HG03135 (cell line): ENCODE results near the gene ERF.

Experiments used
- ATAC-seq: cut with Tn5 transposase; IDR thresholded peaks from one replicate; pipeline ENCODE4 v1.9.1; 2021; ENCODE audit warnings: mild to moderate bottlenecking, moderate library complexity; ENCODE audit not compliant: unreplicated experiment

ERF gene

GRCh38 chr19:42244347-42245220 lies 10.3 kb downstream of the ERF start:
- peak; percentile 39 for ATAC-seq

DNA sequence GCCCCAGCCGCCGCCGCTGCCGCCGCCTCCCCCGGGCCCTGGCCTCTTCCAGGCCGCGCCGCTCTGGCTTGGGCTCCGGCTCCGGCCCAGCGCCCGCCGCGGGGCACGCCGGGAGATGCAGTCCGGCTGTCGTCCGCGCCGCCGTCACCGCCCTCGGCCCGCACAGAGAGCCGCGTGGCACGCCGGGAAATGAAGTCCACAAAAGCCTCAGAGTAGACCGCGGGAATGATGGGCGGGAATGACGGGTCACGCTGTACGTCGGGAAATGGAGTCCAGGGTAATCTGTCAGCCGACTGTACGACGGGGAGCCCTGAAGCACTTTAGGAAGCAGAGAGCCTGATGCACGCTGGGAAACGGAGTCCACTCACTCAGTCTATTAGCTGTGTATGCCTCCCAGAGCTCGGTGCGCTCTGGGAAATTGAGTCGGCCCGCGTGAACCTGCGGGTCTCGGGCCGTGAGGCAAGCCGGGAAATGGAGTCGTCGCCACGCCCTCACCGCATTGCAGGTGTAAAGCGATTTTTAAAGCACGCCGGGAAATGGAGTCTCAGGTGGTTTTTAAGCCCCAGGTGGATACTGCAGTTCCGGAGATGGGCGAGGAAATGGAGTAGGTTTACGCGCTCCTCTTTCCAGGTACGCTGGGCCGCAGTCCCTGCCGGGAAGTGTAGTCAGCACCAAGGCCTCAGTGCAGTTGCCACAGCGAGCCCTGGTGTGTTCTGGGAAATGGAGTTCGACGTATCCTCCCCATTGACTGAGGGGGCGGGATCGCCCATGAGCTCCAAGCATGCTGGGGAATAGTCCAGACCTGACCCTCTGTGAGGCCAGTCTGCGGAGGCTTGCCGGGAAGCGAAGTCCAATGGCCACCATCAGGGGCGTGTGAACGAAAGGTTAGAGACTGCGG lies 12.2 kb downstream of the ERF start, which contains the start of gene GSK3A:
Gene GSK3A, minus strand, starts transcription at position 91 of the 898 bp plus-strand sequence. CDS start 137 bp downstream, outside the sequence.
- peak; percentile 64 for ATAC-seq

DNA sequence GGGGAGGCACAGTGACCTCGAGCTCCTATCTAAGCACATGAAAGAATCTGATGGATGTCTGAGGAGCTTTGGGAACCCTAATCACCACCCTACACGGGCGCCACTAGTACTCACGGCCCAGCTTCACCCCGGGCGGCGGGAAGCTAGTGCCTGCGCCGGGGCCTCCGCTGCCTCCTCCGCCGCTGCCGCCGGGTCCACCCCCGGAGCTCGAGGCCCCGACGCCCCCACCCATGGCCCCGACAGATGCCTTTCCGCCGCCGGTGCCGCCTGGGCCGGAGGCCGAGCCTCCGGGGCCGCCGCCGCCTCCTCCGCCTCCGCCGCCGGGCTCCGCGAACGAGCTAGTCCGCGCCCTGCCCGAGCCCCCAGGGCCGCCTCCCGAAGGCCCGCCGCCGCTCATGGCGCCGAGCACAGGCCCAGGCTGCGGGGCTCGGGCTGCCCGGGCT lies 12.8 kb downstream of the ERF start:
- no peak for ATAC-seq

GRCh38 chr19:42241279-42241678 lies 13.6 kb downstream of the ERF start:
- ATAC-seq: no peak

DNA sequence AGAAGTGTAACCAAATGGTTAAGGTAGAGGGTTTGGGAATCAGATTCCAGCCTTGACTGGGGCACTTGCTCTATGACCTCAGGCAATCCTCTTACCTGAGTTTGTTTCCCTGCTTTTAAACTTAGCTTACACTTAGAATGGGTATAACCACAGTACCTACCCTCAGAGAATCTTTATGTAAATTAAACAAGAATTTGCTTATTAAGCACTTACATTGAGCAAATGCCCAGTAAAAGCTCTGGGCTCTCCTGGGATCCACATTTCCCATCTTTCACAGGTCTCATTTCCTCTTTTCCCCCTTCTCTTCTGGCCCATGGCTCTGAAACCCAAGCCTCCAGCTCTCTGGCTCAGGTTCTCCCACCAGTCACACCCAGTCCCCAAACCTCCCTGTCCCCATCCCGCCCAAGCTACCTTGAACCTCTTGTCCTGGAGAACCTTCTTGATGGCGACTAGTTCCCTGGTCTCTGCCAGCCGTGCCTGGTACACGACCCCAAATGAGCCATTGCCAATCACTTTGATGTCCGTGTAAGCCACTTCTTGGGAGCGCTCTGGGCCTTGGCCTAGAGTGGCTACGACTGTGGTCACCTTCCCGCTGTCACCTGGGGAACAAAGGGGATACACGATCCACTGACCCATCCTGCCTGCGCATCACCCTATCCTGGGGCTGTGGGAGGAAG lies 15.2 kb downstream of the ERF start:
- no peak for ATAC-seq

DNA sequence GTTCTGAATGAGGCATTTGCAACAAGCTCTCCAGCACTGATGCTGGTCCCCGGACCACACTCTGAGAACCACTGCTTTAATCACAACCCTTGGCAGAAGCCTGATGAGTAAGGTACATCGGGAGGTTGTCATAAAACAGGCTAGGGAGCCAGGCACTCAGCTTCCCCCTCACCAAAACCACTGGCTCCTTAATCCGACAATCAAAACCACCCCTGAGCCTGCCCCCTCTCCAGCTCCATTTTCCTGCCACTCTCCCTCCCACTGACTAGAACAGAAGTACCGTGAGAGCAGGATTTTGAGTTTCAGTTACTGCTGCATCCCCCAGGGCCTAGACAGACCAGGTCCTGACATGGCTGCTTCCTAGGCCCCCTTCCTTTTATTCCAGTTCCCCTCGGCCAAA lies 19.7 kb downstream of the ERF start:
- no peak for ATAC-seq

DNA sequence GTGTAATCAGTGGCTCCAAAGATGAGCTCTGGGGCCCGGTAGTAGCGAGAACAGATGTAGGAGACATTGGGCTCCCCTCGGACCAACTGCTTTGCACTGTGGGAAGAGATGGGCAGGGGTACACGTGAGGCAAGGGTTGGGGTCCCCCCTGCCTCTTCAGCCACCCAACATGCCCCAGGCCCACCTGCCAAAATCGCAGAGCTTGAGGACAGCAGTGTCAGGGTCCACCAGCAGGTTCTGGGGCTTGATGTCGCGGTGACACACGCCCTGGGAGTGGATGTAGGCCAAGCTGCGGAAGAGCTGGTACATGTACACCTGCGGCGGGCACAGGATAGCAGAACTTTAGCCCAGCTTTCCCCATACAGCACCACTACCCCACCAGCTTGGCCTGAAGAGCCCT lies 20.6 kb downstream of the ERF start:
- ATAC-seq: no peak

GRCh38 chr19:42233678-42234292 lies 21.1 kb downstream of the ERF start:
- no peak for ATAC-seq

DNA sequence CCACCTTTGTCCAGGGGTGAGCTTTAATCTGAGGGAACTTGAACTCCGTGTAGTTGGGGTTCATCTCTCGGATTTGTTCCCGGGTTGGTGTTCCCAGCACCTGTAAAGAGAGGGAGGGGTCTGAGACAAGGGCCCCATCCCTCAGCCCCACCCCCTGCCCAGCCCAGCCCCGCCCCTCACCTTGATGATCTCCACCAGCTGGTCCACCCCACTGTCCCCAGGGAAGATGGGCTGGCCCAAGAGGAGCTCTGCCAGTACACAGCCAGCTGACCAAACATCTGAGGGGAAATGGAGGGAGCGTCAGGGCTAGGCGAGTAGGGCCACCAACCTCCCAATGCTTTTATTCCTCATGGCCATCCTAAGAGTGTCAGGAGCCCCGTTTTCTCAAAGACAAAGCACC lies 21.8 kb downstream of the ERF start:
- no peak for ATAC-seq

- no peak for ATAC-seq
Measured at GRCh38 chr19:42232435-42232834, 22.5 kb downstream of the ERF start.

GRCh38 chr19:42230571-42230970 lies 24.4 kb downstream of the ERF start:
- ATAC-seq: no peak

DNA sequence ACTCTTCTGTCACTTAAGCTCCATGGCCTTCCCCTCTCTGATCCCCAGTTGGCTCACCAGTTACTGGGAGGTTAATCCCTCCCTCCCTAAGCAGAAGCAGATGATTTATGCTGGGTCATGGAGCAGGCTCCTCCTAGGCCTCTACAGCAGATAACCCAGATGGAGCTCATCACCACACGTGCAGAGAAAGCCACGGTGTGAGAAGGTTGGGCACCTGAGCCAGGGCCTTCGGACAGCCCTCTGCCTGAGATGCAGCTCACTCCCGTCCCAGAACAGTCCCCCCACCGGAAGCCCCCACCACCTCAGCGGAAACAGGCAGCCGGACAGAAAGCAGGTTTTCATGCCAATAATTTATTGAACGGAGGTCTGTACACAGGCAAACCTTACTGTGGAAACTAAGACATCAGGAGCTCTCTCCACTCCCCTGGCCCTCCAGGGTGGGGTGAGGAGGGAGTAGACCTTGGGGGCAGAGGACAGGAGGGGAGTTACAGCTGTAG lies 25.0 kb downstream of the ERF start:
- no peak for ATAC-seq

- ATAC-seq: no peak
Measured at GRCh38 chr19:42229301-42229854, 25.6 kb downstream of the ERF start.

DNA sequence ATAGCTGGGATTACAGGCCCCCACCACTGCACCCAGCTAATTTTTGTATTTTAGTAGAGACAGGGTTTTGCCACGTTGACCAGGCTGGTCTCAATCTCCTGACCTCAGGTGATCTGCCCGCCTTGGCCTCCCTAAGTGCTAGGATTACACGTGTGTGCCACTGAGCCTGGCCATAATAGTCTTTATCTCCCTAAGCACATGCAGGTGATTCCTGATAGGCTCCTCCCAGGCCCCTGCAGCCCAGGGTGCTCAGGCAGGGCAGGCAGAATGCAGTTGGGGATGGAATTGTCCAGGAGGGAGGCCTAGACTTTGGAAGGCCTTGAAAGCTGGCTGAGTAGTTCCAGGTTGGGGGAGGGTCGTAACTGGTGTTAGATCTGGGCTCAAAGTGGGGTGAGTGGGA lies 26.3 kb downstream of the ERF start:
- no peak for ATAC-seq

DNA sequence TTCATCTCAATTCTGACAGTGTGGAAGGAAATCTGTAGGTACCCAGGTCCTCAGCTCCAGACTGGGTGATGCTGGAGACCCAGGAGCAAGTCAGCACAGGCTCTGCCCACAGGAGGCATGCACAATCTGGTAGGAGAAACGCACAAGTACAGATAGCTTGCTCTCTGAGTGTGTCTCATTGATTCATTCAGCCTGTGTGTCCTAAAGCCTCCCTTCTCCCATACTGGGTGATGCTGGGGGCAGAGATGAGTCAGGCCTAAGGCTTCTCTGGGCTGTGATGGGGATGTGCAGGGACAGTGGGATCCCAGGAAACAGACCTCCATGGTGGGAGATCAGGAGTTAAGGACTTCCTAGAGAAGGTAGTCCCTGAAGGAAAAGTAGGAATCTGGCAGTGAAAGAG lies 28.0 kb downstream of the ERF start:
- ATAC-seq: no peak

GRCh38 chr19:42225718-42226292 lies 29.1 kb downstream of the ERF start:
- ATAC-seq: no peak

GRCh38 chr19:42224940-42225717 lies 29.8 kb downstream of the ERF start:
- no peak for ATAC-seq

- no peak for ATAC-seq
Measured at GRCh38 chr19:42220751-42221097, 34.2 kb downstream of the ERF start.
